AG10803 (cell line): ENCODE results near the gene FNDC5.

Experiments
- DNase-seq: peaks from one replicate; pipeline ENCODE4 v3.0.0; 2010; ENCODE audit warnings: low read depth
- H3K4me3 ChIP-seq: 2 replicates; pipeline ENCODE4 v1.5.1; 2011; ENCODE audit warnings: mild to moderate bottlenecking, low read length, control low read depth
- CTCF ChIP-seq: conservative IDR thresholded peaks from 2 replicates; pipeline ENCODE4 v1.5.1; 2011; ENCODE audit warnings: mild to moderate bottlenecking, low read length, control low read depth, inconsistent platforms

The FNDC5 gene

GRCh38 chr1:32891630-32892029 lies 20.9 kb upstream of the FNDC5 start:
- DNase-seq: no peak
- no peak for TF ChIP-seq CTCF
- no peak overlapping the region for H3K4me3 ChIP-seq

GRCh38 chr1:32891241-32891570 lies 20.5 kb upstream of the FNDC5 start:
- no peak overlapping the region for H3K4me3 ChIP-seq
- TF ChIP-seq CTCF: no peak
- no peak for DNase-seq

GRCh38 chr1:32890516-32891240 lies 20.0 kb upstream of the FNDC5 start:
- TF ChIP-seq CTCF: no peak
- DNase-seq: no peak
- no peak overlapping the region for H3K4me3 ChIP-seq

GRCh38 chr1:32889731-32890278 lies 19.1 kb upstream of the FNDC5 start:
- TF ChIP-seq CTCF: no peak
- no peak overlapping the region for H3K4me3 ChIP-seq
- no peak for DNase-seq

GRCh38 chr1:32888677-32889420 lies 18.1 kb upstream of the FNDC5 start:
- DNase-seq: no peak
- no peak for TF ChIP-seq CTCF
- H3K4me3 ChIP-seq: no peak overlapping the region

- H3K4me3 ChIP-seq: no peak overlapping the region
- no peak for DNase-seq
- no peak for TF ChIP-seq CTCF
Observed at GRCh38 chr1:32888134-32888533, 17.4 kb upstream of the FNDC5 start.

- DNase-seq: no peak
- TF ChIP-seq CTCF: no peak
- H3K4me3 ChIP-seq: no peak overlapping the region
Observed at GRCh38 chr1:32887623-32888022, 16.9 kb upstream of the FNDC5 start.
